T-helper 2 cell treated with Interferon-gamma antibody and Interleukin-4, amounts not matched to agents 5 μg/mL and 100 μg/mL, for 36 hours (primary cell): ENCODE data around the gene PRX.

Experiments
- DNase-seq: peaks from one replicate; pipeline ENCODE4 v3.0.0; 2021; ENCODE audit warnings: low spot score
- H3K27ac Mint-ChIP-seq: one replicate; pipeline ENCODE4 v1.8.0; 2021; ENCODE audit warnings: mild to moderate bottlenecking, mixed read lengths
- H3K27me3 Mint-ChIP-seq: one replicate; pipeline ENCODE4 v1.8.0; 2021; ENCODE audit warnings: low read depth, mixed read lengths
- H3K36me3 Mint-ChIP-seq: one replicate; pipeline ENCODE4 v1.8.0; 2021; ENCODE audit warnings: low read depth, mixed read lengths
- H3K4me1 Mint-ChIP-seq: one replicate; pipeline ENCODE4 v1.8.0; 2021; ENCODE audit warnings: low read depth, mixed read lengths
- H3K4me3 Mint-ChIP-seq: one replicate; pipeline ENCODE4 v1.8.0; 2022; ENCODE audit warnings: mild to moderate bottlenecking, moderate library complexity, mixed read lengths
- H3K9me3 Mint-ChIP-seq: one replicate; pipeline ENCODE4 v1.8.0; 2021; ENCODE audit warnings: mixed read lengths

Gene PRX

DNA sequence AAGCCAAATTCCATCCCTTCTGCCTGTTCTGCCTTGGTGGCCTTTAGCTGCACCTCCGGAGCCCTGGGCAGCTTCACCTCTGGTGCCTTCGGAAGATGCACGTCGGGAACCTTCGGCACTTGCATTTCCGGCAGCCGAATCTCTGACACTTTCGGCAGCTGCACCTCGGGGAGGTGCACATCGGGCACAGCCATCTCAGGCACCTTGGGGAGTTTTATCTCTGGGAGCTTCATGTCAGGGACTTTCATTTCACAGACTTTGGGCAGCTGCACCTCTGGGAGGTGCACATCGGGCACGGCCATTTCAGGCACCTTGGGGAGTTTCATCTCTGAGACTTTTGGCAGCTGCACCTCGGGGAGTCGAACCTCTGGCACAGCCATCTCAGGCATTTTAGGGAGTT lies 17.2 kb downstream of the PRX start:
- H3K4me1 Mint-ChIP-seq, result peaks cover 8% of the 10 kb centered on the region
- H3K4me3 Mint-ChIP-seq, result no peak overlapping the region
- H3K27ac Mint-ChIP-seq, result no peak overlapping the region
- H3K36me3 Mint-ChIP-seq, result no peaks in the 10 kb centered on the region
- DNase-seq, result no peak
- no peaks in the 10 kb centered on the region for H3K9me3 Mint-ChIP-seq
- H3K27me3 Mint-ChIP-seq, result no peaks in the 10 kb centered on the region

DNA sequence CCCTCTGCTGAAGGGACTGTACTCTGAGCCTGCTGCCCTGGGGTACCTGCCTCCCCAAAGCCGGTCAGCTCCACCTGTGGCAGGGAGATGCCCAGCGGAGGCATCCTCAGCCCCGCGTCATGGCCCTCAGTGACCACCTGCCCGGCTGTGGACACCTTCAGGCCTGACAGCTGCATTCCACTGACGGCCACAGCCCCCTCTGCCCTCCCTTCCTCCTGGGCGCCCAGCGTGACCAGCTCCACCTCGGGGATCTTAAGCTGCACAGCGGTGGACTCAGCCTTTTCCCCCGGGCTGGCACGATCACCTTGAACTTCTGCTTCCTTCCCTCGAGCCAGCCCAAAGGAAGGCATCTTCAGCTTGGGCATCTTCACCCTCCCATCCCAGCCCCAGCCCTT lies 18.4 kb downstream of the PRX start:
- Mint-ChIP-seq H3K27me3 (no peaks in the 10 kb centered on the region), H3K4me1 (peaks cover 8% of the 10 kb centered on the region), H3K9me3 (no peaks in the 10 kb centered on the region)

DNA sequence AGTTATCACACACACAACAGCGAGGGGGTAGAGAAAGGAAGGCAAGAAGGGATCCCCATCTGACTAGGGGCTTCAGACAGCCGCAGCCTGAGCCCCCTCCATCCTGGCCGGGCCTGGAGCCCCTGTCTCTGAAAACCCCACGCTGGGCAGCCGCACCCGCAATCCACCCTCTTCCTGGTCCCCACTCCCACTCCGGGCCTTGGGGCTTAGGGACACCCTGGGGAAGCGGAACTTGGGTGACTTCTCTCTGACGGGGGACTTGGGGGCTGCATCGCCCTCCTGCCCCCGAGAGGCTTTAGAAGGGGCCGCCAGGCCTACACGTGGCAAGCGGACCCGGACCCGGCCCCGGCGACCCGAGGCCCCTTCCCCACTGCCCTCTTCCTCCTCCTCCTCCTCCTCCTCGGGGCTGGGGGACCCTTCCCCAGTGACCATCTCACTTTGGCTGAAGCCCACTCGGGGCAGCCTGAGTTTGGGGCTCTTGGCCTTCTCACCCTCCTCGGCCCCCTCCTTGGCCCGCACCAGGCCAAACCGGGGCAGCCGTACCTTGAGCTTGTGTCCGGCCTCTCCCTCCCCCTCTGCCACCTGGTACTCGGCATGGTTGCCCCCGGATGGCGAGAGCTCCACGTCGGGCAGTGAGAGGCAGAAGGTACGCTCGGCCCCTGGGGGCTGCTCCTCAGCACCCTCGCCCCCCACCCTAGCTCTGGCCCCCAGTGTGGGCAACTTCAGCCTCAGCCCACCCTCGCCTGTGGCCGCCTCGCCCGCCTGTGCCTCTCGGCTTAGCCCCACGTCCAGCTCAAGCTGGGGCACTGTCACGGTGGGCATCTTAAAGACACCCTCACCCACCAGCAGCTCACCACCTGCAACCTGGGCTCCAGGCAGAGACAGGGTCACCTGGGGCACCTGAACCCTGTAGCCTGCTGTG lies 19.0 kb downstream of the PRX start:
- no peak overlapping the region for H3K27ac Mint-ChIP-seq
- H3K36me3 Mint-ChIP-seq, result no peaks in the 10 kb centered on the region
- no peak for DNase-seq
- no peaks in the 10 kb centered on the region for H3K9me3 Mint-ChIP-seq
- H3K4me1 Mint-ChIP-seq, result peaks cover 3% of the 10 kb centered on the region
- H3K27me3 Mint-ChIP-seq, result no peaks in the 10 kb centered on the region
- no peak overlapping the region for H3K4me3 Mint-ChIP-seq

More for the DNA sequence above, 18.4 kb downstream of the PRX start:
- Mint-ChIP-seq H3K36me3 (no peaks in the 10 kb centered on the region), H3K27ac (no peak overlapping the region), H3K4me3 (no peak overlapping the region)
- DNase-seq, result no peak

DNA sequence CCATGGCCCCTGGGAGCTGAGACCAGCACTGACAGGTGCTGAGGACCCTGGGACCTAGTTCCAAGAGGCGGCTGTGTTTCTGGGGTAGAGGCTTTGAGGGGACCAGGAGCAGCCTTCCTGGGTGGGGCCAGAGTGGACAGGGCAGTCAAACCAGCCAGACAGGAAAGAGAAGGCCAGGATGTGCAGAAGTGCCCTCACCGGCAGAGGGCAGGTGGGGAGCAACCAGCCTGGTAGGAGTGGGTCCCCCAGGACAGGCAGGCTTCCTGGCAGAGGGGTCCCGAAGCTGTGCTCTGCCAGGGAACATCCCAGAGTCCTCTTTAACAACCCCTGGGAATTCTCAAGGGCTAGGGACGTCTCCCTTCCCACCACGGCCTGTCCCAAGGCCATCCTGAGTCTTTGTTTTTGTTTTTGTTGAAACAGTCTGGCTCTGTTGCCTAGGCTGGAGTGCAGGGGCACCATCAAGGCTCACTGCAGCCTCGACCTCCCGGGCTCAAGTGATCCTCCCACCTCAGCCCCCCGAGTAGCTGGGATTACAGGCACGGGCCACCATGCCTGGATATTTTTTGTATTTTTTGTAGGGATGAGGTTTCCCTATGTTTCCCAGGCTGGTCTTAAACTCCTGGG lies 20.2 kb downstream of the PRX start:
- H3K9me3 Mint-ChIP-seq, result no peaks in the 10 kb centered on the region
- DNase-seq, result no peak
- no peaks in the 10 kb centered on the region for H3K4me1 Mint-ChIP-seq
- H3K27me3 Mint-ChIP-seq, result no peaks in the 10 kb centered on the region
- H3K27ac Mint-ChIP-seq, result no peak overlapping the region
- H3K36me3 Mint-ChIP-seq, result no peaks in the 10 kb centered on the region
- H3K4me3 Mint-ChIP-seq, result no peak overlapping the region

DNA sequence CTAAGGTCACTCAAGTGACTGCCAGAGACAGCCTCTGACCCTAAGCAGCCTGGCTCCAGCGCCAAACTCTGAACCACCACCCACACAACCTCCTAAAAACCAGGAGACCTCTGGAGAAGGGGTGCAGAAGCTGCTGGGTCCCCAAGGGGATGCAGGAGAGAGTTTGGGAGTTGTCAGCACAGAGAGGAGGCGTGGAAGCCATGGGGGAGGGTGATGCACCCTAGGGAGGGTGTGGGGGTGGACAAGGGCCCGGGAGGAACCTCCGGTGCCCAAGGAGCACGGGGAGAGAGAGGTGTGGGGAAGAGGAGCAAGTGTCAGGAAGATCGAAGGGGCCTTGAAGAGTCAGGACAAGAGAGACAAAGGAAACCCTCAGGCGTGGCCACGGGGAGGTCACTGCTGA lies 21.1 kb downstream of the PRX start:
- no peaks in the 10 kb centered on the region for H3K9me3 Mint-ChIP-seq
- no peaks in the 10 kb centered on the region for H3K27me3 Mint-ChIP-seq
- H3K4me1 Mint-ChIP-seq, result no peaks in the 10 kb centered on the region
- no peaks in the 10 kb centered on the region for H3K36me3 Mint-ChIP-seq
- H3K27ac Mint-ChIP-seq, result no peak overlapping the region
- no peak for DNase-seq
- H3K4me3 Mint-ChIP-seq, result no peak overlapping the region

DNA sequence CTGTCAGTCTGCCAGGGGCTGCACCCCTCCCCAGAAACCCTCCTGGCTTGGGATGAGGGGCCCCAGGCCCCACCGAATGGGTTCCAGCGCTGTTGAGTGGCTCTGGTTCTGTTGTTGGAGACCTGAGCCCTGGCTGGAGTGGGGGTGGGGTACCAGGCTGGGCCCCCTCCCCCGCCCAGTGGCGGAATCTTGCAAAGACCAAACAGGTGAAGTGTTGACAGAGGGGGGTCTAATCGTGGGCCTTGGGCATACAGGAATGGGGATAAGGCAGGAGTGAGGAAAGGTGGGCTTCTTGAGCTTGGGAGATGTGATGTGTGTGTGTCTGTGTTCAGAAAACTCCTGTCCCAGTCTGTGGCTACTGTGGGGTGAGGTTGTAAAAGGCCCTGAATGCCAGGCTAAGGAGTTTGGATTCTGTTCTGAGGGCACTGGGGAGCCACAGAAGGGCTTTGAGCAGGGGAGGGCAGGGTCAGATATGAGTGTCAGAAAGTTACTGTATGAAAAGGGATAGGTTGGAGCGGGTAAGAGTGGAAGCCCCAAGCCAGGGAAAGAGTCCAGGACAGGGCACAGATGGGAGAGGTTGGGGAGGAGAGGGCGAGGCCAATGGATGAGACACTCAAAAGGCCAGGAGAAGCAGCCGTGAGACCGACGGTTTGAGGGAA lies 23.0 kb downstream of the PRX start, which contains the start of gene HIPK4:
Gene HIPK4 (minus strand): TSS at position 98 of the 659 bp plus-strand sequence. CDS start 279 bp downstream, outside the sequence.
- no peaks in the 10 kb centered on the region for H3K4me1 Mint-ChIP-seq
- H3K27ac Mint-ChIP-seq, result no peak within 1 kb of the TSS
- no peaks in the 10 kb centered on the region for H3K36me3 Mint-ChIP-seq
- no peak within 1 kb of the TSS for H3K4me3 Mint-ChIP-seq
- H3K9me3 Mint-ChIP-seq, result no peaks in the 10 kb centered on the region
- H3K27me3 Mint-ChIP-seq, result peaks cover 2% of the 10 kb centered on the region
- no peak for DNase-seq

DNA sequence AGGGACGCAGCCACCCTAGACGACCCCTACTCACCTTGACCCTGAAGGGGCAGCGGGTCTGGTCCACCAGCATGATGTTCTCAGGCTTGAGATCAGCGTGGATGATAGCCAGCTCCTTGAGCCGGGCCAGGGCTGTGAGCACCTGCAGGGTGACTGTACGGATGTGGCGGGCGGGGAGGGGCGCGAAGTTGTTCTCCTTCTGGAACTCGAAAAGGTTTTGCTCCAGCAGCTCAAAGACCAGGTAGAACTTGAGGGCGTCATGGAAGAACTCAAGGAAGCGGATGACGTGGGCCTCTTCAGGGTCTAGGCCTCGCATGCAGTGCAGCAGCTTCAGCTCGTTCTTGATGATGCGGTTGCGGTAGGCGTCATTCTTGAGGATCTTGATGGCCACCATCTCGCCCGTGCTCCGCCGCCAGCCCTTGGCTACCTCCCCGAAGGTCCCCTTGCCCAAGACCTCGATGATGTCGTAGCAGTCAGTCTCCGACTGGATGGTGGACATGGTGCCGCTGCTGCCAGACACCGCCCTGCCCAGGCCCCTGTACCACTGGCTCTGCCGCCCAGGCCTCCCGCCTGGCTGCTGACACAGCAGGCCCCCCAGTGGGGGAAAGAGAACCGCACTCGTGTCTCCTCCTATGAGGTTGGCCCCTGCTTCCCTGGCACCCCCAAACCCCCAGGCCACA lies 23.6 kb downstream of the PRX start:
- Mint-ChIP-seq H3K4me3 (no peak overlapping the region), H3K4me1 (no peaks in the 10 kb centered on the region), H3K9me3 (no peaks in the 10 kb centered on the region), H3K27ac (no peak overlapping the region), H3K27me3 (peaks cover 2% of the 10 kb centered on the region), H3K36me3 (no peaks in the 10 kb centered on the region)
- DNase-seq, result no peak

DNA sequence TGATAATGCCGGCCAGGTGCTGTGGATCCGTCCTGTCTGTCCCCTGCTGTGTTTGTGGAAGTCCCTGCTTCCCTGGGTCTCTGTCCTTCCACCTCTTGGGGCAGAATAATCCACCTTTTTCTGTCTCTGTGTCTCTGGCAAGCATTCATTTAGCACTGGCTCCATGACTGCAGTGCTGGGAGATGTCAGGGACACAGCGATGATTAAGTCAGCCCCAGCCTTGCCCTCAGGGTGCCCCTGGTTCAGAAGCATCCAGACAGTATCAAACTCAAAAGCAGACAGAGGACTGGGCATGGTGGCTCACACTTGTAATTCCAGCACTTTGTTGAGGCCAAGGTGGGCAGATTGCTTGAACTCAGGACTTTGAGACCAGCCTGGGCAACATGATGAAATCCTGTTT lies 24.7 kb downstream of the PRX start:
- no peak for DNase-seq
- Mint-ChIP-seq H3K27ac (no peak overlapping the region), H3K27me3 (peaks cover 2% of the 10 kb centered on the region), H3K4me1 (no peaks in the 10 kb centered on the region), H3K4me3 (no peak overlapping the region), H3K36me3 (no peaks in the 10 kb centered on the region), H3K9me3 (no peaks in the 10 kb centered on the region)

DNA sequence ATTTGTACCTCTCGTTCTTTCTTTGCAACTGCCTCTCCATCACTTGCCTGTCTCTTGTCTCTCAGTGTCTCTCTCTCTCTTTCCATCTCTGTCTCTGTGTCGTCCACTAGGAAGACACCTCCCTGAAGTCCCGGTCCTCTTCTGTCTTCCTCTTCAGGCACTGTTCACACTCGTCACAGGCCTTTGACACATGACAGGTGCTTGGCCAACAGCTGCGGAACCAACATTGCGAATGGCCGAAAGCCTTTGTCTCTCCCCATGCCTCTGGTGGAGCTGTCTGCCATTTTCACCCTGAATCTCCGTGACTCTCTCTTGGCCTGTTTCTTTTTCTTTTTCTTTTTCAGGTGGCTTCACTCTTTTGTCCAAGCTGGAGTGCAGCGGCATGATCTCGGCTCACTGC lies 26.0 kb downstream of the PRX start:
- DNase-seq, result no peak
- H3K36me3 Mint-ChIP-seq, result no peaks in the 10 kb centered on the region
- H3K9me3 Mint-ChIP-seq, result no peaks in the 10 kb centered on the region
- H3K4me3 Mint-ChIP-seq, result no peak overlapping the region
- H3K27me3 Mint-ChIP-seq, result peaks cover 2% of the 10 kb centered on the region
- no peaks in the 10 kb centered on the region for H3K4me1 Mint-ChIP-seq
- H3K27ac Mint-ChIP-seq, result no peak overlapping the region

DNA sequence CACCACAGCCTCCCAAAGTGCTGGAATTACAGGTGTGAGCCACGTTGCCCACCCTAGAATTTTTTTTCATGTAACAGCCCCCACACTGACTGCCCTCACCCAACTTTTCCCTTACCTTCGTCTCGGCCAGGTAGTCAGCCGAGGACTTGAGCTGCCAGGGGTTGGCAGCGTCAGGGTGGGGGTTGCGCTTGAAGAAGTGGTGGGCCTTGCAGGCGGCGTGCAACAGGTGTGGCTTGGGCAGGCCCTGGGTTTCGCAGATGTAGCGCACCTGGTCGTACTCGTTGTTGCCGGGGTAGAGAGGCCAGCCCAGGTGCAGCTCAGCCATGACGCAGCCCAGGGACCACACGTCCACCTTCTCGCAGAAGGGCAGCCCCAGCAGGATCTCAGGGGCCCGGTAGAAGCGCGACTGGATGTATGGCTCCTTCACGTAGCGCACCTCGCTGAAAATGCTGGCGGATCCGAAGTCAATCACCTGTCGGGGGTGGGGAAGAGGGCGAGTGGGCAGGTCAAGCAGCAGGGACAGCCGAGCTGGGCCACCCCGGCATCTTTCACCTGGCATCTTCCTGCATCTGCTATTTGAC lies 29.4 kb downstream of the PRX start:
- no peaks in the 10 kb centered on the region for H3K9me3 Mint-ChIP-seq
- no peaks in the 10 kb centered on the region for H3K36me3 Mint-ChIP-seq
- H3K4me3 Mint-ChIP-seq, result no peak overlapping the region
- H3K27ac Mint-ChIP-seq, result no peak overlapping the region
- no peaks in the 10 kb centered on the region for H3K4me1 Mint-ChIP-seq
- H3K27me3 Mint-ChIP-seq, result peaks cover 2% of the 10 kb centered on the region
- DNase-seq, result no peak

DNA sequence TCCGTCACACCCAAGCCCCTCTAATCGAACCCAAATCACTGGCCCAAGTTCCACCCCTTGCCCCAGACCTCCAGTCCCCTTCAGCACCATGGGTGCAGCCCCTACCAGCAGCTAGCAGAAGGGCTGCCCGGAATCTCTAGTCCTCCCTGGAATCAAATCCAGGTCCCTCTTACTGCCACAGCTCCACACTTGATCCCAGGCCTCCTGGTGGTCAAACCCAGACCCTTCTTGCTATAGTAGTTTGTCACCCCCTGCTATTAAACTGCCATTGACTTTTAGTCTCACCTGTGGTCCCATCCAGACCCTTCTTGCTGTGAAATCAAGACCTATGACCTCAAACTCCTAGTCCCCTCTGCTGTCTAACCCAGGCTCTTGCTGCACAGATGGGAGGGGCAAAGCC lies 31.9 kb downstream of the PRX start:
- DNase-seq, result no peak
- H3K4me1 Mint-ChIP-seq, result no peaks in the 10 kb centered on the region
- H3K36me3 Mint-ChIP-seq, result no peaks in the 10 kb centered on the region

DNA sequence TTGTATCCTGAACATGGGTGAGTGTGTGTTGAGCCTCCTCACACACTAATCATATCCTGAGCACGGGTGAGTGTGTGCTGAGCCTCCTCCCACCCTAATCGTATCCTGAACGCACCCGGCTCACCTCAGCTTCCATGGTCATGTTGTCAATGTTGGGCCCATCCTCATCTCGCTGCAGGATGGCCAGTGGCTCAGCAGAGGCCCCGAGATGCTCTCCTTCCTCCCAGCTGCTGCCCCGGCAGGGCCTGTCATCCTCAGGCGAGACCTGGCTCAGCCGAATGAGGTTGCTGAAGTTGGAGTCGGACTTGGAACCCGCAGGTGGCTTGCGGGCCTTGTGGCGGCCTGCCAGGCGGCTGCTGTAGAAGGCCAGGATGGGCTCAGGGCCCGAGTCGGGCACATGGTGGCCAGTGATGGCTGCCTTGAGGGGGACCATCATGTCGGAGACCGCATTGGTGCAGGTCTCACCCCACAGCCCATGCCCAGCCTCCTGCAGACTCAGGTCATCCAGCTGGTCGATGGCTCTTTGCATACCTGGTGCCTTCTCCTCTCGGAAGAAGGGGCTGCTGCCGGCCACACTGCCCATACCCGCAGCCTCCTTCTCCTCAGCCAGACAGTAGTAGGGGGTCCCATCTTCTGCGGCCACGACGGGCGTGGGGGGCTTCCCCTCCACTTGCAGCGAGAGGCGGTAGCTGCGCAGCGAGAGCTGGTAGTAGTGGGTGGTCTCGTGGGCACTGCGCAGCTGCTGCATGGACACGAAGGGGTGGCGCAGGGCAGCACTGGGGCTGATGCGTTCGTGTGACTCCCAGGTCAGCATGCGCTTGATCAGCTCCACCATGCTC lies 32.8 kb downstream of the PRX start:
- Mint-ChIP-seq H3K27me3 (peaks cover 1% of the 10 kb centered on the region), H3K9me3 (no peaks in the 10 kb centered on the region), H3K4me3 (no peak overlapping the region), H3K27ac (no peak overlapping the region), H3K36me3 (no peaks in the 10 kb centered on the region), H3K4me1 (no peaks in the 10 kb centered on the region)
- DNase-seq, result no peak

More for the DNA sequence above, 31.9 kb downstream of the PRX start:
- no peak overlapping the region for H3K4me3 Mint-ChIP-seq
- no peak overlapping the region for H3K27ac Mint-ChIP-seq
- H3K27me3 Mint-ChIP-seq, result peaks cover 2% of the 10 kb centered on the region
- H3K9me3 Mint-ChIP-seq, result no peaks in the 10 kb centered on the region
